K562 treated with DMSO at 1 percent for 12 hours (cell line): ENCODE data around the gene CCDC170. TPM values are rescaled to one million over a fixed set of nuclear protein-coding genes. Genes with fewer than 3 reads are reported as not detected.

Source experiments
- total RNA-seq: library from RNA; unstranded; fragments of 300-600 nt; gene quantifications from 2 replicates; pipeline ENCODE4 v1.2.3, GENCODE V29; 2022; ENCODE audit not compliant: insufficient read depth

CCDC170 gene, protein sequence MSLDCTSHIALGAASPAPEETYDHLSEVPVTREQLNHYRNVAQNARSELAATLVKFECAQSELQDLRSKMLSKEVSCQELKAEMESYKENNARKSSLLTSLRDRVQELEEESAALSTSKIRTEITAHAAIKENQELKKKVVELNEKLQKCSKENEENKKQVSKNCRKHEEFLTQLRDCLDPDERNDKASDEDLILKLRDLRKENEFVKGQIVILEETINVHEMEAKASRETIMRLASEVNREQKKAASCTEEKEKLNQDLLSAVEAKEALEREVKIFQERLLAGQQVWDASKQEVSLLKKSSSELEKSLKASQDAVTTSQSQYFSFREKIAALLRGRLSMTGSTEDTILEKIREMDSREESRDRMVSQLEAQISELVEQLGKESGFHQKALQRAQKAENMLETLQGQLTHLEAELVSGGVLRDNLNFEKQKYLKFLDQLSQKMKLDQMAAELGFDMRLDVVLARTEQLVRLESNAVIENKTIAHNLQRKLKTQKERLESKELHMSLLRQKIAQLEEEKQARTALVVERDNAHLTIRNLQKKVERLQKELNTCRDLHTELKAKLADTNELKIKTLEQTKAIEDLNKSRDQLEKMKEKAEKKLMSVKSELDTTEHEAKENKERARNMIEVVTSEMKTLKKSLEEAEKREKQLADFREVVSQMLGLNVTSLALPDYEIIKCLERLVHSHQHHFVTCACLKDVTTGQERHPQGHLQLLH
- not detected in 2 replicates for total RNA-seq

DNA sequence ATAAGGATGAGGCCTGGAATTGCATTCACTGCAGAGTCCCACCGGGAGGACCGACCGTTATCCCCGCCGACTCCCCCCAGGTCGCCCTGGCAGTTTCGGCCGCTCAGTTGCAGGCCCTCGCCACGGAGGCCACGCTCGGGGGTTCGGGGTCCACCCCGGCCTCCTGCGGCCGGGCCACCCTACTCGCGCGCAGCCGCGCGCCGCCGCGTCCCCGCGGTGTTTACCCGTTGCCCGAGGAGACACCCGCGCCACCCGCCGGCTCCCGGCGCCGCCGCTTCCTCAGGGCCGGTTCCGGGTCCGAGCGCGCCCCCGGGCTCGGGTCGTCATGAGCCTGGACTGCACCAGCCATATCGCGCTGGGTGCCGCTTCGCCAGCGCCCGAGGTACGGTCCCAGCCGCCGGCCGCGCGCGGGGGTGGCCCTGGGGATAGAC lies at the start of gene CCDC170:
Gene CCDC170, plus strand, starts transcription at position 214 of the 431 bp plus-strand sequence. Its CDS starts 112 bp downstream, at position 326.

DNA sequence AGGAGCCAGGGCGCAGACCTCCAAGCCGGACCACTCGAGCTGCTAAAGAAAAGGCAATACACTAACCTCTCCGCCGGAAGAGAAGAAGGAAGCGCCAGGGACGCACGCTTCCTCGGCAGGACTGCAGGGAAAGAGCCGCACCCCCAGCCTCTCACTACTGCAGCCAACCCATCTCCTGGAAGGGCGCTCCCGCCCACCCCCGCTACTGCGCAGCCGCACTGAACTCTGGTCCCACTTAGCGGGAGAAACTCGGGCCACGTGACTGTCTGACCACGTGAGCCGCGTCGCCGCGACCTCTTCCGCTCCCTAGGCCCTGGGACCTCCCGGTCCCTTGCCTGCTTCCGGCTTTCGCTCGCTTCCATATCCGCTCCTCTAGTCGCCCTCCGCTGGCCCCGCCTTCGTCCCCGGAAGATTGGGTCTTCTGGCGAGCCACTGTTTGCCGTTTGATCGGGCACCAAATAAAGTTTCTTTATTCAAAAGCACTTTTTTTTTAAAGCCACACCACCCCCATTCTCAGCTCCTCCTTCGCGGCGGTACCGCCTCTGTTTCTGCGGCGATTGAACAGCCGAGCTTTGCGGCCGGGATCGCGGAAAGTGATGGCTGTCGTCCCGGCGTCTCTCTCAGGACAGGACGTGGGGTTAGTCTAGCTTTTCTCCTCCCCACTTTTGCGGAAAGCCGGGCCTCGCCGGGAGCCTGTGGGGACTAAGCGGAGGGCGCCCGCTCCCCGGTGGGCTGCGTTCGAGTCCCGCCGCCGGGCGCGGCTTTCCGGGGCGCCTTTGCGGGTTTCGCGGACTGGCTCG lies 41.7 kb upstream of the CCDC170 start, which contains the start of gene RMND1:
Gene RMND1, minus strand, starts transcription at position 177 of the 800 bp plus-strand sequence. CDS start 6,315 bp downstream, outside the sequence.

Other genes starting within 250 kb of the CCDC170 start
- 2.4 and 5.4 TPM in 2 replicates for gene ZBTB2, start 102.5 kb upstream of the CCDC170 start, total RNA-seq
- 15.8 and 19.4 TPM in 2 replicates for gene RMND1, start 41.9 kb upstream of the CCDC170 start, total RNA-seq